ENCODE results near the gene FHOD1.

GRCh38 chr16:67246756-67247191 lies 507 bp downstream of the FHOD1 start:
- TF ChIP-seq POLR2A (IDR thresholded peaks at IDR 0.05) (no peak), POLR2AphosphoS5 (IDR thresholded peaks at IDR 0.05) (no peak)
- TF ChIP-seq, protein P1, sequence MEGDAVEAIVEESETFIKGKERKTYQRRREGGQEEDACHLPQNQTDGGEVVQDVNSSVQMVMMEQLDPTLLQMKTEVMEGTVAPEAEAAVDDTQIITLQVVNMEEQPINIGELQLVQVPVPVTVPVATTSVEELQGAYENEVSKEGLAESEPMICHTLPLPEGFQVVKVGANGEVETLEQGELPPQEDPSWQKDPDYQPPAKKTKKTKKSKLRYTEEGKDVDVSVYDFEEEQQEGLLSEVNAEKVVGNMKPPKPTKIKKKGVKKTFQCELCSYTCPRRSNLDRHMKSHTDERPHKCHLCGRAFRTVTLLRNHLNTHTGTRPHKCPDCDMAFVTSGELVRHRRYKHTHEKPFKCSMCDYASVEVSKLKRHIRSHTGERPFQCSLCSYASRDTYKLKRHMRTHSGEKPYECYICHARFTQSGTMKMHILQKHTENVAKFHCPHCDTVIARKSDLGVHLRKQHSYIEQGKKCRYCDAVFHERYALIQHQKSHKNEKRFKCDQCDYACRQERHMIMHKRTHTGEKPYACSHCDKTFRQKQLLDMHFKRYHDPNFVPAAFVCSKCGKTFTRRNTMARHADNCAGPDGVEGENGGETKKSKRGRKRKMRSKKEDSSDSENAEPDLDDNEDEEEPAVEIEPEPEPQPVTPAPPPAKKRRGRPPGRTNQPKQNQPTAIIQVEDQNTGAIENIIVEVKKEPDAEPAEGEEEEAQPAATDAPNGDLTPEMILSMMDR (IDR thresholded peaks at IDR 0.05): no peak

All from gastroesophageal sphincter (tissue), 3 donors.